HCT116 (cell line): Measurements from ENCODE around the gene MYO3B. TPM values are rescaled to one million over a fixed set of nuclear protein-coding genes. Genes with fewer than 3 reads are reported as not detected.

ENCODE experiments used
- ATAC-seq: fragments of 200-7000 bp; cut with Tn5 transposase; 2 replicates; pipeline ENCODE4 v1.9.1; 2020; ENCODE audit warnings: mild to moderate bottlenecking, moderate library complexity
- BruUV-seq: library from RNA; stranded (reverse); fragments of 400-500 nt; replicated peaks from 2 replicates; lab custom pipeline; 2021; lab: Mats Ljungman, UMichigan
- CTCF ChIA-PET: fragments of 300-600 bp; sonication (Branson Sonifier 250); formaldehyde crosslinking; loops from one replicate; lab custom pipeline; 2021; ENCODE audit warnings: antibody characterized with exemption; lab: Charles Lee
- POLR2A ChIA-PET: fragments of 300-600, 350-600 bp; sonication (Branson Sonifier 250); formaldehyde crosslinking; loops from one replicate; lab custom pipeline; 2021; ENCODE audit warnings: antibody characterized with exemption; lab: Charles Lee
- RAD21 ChIA-PET, 2 experiments: fragments of 300-600 bp; sonication (Branson Sonifier 250); formaldehyde crosslinking; loops; one replicate each; lab custom pipeline; 2023; ENCODE audit warnings: low total read pairs in 2 of 2; ENCODE audit not compliant: uncharacterized antibody in 2 of 2, unreplicated experiment in 2 of 2, low non-redundant PET in 1 of 2; lab: Charles Lee
- DNase-seq: peaks from one replicate; pipeline ENCODE4 v3.0.0-alpha.2; 2010; ENCODE audit warnings: low read depth, low spot score
- H2AFZ ChIP-seq: fragments of 200-600 bp; shearing (Covaris generic), sonication (generic); 2 replicates; pipeline ENCODE4 v1.6.1; 2017; ENCODE audit warnings: low read depth, mixed run types, mixed read lengths, antibody characterized with exemption, low read length; ENCODE audit not compliant: poor library complexity, severe bottlenecking
- H3K27ac ChIP-seq: 2 replicates; pipeline ENCODE4 v1.5.1; 2012; ENCODE audit warnings: low read depth, low read length
- H3K27me3 ChIP-seq: fragments of 200-600 bp; sonication (generic); 2 replicates; pipeline ENCODE4 v1.6.1; 2016; ENCODE audit warnings: mixed run types, low read length, mixed read lengths; ENCODE audit not compliant: insufficient read depth
- H3K36me3 ChIP-seq, 2 experiments: fragments of 200-500 bp in 1 of 2; fragments of 200-600 bp in 1 of 2; sonication (Bioruptor generic) in 1 of 2; sonication (generic) in 1 of 2; 2 replicates each; pipeline versions ENCODE4 v1.5.1 to v1.6.1; 2014 to 2016; ENCODE audit warnings: low read length in 2 of 2, inconsistent platforms in 1 of 2, mixed read lengths in 1 of 2, mixed run types in 1 of 2; ENCODE audit not compliant: insufficient read depth in 2 of 2, control insufficient read depth in 1 of 2
- H3K4me1 ChIP-seq, 2 experiments: fragments of 200-600 bp in 1 of 2; sonication (generic) in 1 of 2; 2 replicates each; pipeline versions ENCODE4 v1.5.1 to v1.6.1; 2012 to 2017; ENCODE audit warnings: low read length in 2 of 2, inconsistent platforms in 1 of 2, mild to moderate bottlenecking in 1 of 2, mixed read lengths in 1 of 2, mixed run types in 1 of 2, moderate library complexity in 1 of 2; ENCODE audit not compliant: insufficient read depth in 2 of 2, control insufficient read depth in 1 of 2
- H3K4me2 ChIP-seq: fragments of 200-600 bp; sonication (generic); 2 replicates; pipeline ENCODE4 v1.6.1; 2017; ENCODE audit warnings: mixed run types, low read length, mixed read lengths
- H3K4me3 ChIP-seq, 2 experiments: fragments of 200-600 bp in 1 of 2; sonication (generic) in 1 of 2; replicated peaks in 1 of 2; 2 replicates each; pipeline ENCODE4 v1.5.1; 2011 to 2016; ENCODE audit warnings: low read length in 2 of 2, control low read depth in 1 of 2, low read depth in 1 of 2, mild to moderate bottlenecking in 1 of 2, mixed read lengths in 1 of 2, mixed run types in 1 of 2
- H3K79me2 ChIP-seq: fragments of 200-600 bp; sonication (generic); 2 replicates; pipeline ENCODE4 v1.6.1; 2017; ENCODE audit warnings: mild to moderate bottlenecking, mixed run types, low read length, moderate library complexity, mixed read lengths; ENCODE audit not compliant: insufficient read depth
- H3K9ac ChIP-seq: fragments of 200-600 bp; sonication (generic); 2 replicates; pipeline ENCODE4 v1.6.1; 2016; ENCODE audit warnings: low read length, mixed read lengths
- H3K9me2 ChIP-seq: fragments of 200-600 bp; sonication (generic), shearing (Covaris generic); 2 replicates; pipeline ENCODE4 v1.6.1; 2017; ENCODE audit warnings: mixed run types, mild to moderate bottlenecking, moderate library complexity; ENCODE audit not compliant: insufficient read depth
- H3K9me3 ChIP-seq, 2 experiments: fragments of 200-500 bp in 1 of 2; fragments of 200-600 bp in 1 of 2; sonication (Bioruptor generic) in 1 of 2; sonication (generic) in 1 of 2; 2 replicates each; pipeline ENCODE4 v1.6.1; 2014 to 2017; ENCODE audit warnings: low read length in 2 of 2, mixed read lengths in 2 of 2, inconsistent platforms in 1 of 2, low read depth in 1 of 2, mild to moderate bottlenecking in 1 of 2, mixed run types in 1 of 2, moderate library complexity in 1 of 2; ENCODE audit not compliant: control insufficient read depth in 1 of 2, insufficient read depth in 1 of 2
- H4K20me1 ChIP-seq: fragments of 200-600 bp; sonication (generic), shearing (Covaris generic); 2 replicates; pipeline ENCODE4 v1.6.1; 2017; ENCODE audit warnings: mixed run types, mild to moderate bottlenecking, moderate library complexity; ENCODE audit not compliant: insufficient read depth
- ATF3 ChIP-seq: IDR thresholded peaks from 2 replicates; pipeline ENCODE4 v1.6.1; 2012
- CBX3 ChIP-seq: IDR thresholded peaks from 2 replicates; pipeline ENCODE4 v1.6.1; 2012; ENCODE audit warnings: low read depth
- CEBPB ChIP-seq: IDR thresholded peaks from 2 replicates; pipeline ENCODE4 v1.6.1; 2012; ENCODE audit warnings: low read depth
- CTCF ChIP-seq, 3 experiments: fragments of 200-600 bp in 1 of 3; sonication (generic) in 1 of 3; IDR thresholded peaks in 2 of 3; conservative IDR thresholded peaks in 1 of 3; 2 replicates each; pipeline ENCODE4 v1.5.1; 2012 to 2017; ENCODE audit warnings: low read depth in 2 of 3, low read length in 2 of 3, antibody characterized with exemption in 1 of 3, borderline replicate concordance in 1 of 3, control low read depth in 1 of 3, mild to moderate bottlenecking in 1 of 3, mixed read lengths in 1 of 3, mixed run types in 1 of 3, moderate library complexity in 1 of 3; ENCODE audit not compliant: insufficient read depth in 1 of 3
- EGR1 ChIP-seq: IDR thresholded peaks from 2 replicates; pipeline ENCODE4 v1.6.1; 2012; ENCODE audit warnings: low read depth
- ELF1 ChIP-seq: IDR thresholded peaks from 2 replicates; pipeline ENCODE4 v1.6.1; 2012; ENCODE audit warnings: low read depth, borderline replicate concordance
- EZH2phosphoT487 ChIP-seq: fragments of 200-600 bp; IDR thresholded peaks from 2 replicates; pipeline ENCODE4 v1.6.1; 2018; ENCODE audit warnings: antibody characterized with exemption, borderline replicate concordance
- FOSL1 ChIP-seq: IDR thresholded peaks from 2 replicates; pipeline ENCODE4 v1.6.1; 2012; ENCODE audit warnings: low read depth
- POLR2A ChIP-seq: IDR thresholded peaks from 2 replicates; pipeline ENCODE4 v1.7.0; 2011; ENCODE audit warnings: borderline replicate concordance; ENCODE audit not compliant: insufficient read depth, insufficient read length; ENCODE audit errors: extremely low read depth
- SP1 ChIP-seq: IDR thresholded peaks from 2 replicates; pipeline ENCODE4 v1.6.1; 2012; ENCODE audit warnings: low read depth
- SRF ChIP-seq: IDR thresholded peaks from 2 replicates; pipeline ENCODE4 v1.6.1; 2012; ENCODE audit warnings: low read depth
- TCF7L2 ChIP-seq: IDR thresholded peaks from 2 replicates; pipeline ENCODE4 v1.7.0; 2011; ENCODE audit warnings: borderline replicate concordance, inconsistent platforms; ENCODE audit not compliant: insufficient read depth, insufficient read length; ENCODE audit errors: extremely low read depth
- YY1 ChIP-seq: IDR thresholded peaks from 2 replicates; pipeline ENCODE4 v1.6.1; 2011; ENCODE audit warnings: low read length, low read depth, moderate library complexity, mild to moderate bottlenecking; ENCODE audit not compliant: insufficient replicate concordance; ENCODE audit errors: extremely low read depth
- ZBTB33 ChIP-seq: IDR thresholded peaks from 2 replicates; pipeline ENCODE4 v1.6.1; 2011; ENCODE audit warnings: mild to moderate bottlenecking, low read length, moderate library complexity; ENCODE audit not compliant: insufficient replicate concordance; ENCODE audit errors: extremely low read depth
- intact Hi-C: fragments of 100-400 bp; cut with micrococcal nuclease; formaldehyde crosslinking; loops from 2 replicates; pipeline ENCODE4 v1.10.0; 2022
- total RNA-seq: library from RNA; stranded (reverse); gene quantifications from one replicate; pipeline ENCODE4 v1.2.1, GENCODE V29; 2021; ENCODE audit not compliant: unreplicated experiment
- TF ChIP-seq, protein P1 (sequence below): IDR thresholded peaks from 2 replicates; pipeline ENCODE4 v1.6.1; 2012; ENCODE audit warnings: low read depth

MYO3B gene
- total RNA-seq, 1 experiment from 2014 or later: not detected

DNA sequence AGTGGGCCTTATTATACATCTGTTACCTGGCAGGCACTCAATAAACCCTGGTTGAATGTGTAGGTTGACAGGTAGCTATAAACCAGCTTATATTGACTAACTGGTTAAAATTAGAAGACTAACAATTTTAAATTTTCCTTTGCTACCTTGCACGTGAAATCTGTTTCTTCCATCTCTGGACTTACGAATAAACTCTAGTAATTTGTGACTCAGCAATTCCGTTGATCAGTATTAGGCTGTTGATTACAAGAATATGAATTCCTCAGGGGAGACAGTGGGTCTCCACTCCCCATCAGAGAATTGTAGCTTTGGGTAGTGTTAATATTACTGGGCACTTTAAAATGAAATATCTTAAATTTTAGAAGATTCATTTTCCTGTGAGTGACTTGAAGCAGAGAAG is 399.4 kb downstream of the MYO3B start:
- Histone ChIP-seq H3K27ac (no peak overlapping the region), H3K79me2 (no peaks in the 10 kb centered on the region), H3K4me3 (no peak overlapping the region), H3K4me2 (no peak overlapping the region), H3K27me3 (no peaks in the 10 kb centered on the region), H2AFZ (no peak overlapping the region), H4K20me1 (no peaks in the 10 kb centered on the region; the same call in 1 of the 2 replicates)
- RAD21 ChIA-PET: no interaction called here
- BruUV-seq: no TSS peak
- no peak for TF ChIP-seq CEBPB
- TF ChIP-seq TCF7L2: no peak
- TF ChIP-seq, protein P1, sequence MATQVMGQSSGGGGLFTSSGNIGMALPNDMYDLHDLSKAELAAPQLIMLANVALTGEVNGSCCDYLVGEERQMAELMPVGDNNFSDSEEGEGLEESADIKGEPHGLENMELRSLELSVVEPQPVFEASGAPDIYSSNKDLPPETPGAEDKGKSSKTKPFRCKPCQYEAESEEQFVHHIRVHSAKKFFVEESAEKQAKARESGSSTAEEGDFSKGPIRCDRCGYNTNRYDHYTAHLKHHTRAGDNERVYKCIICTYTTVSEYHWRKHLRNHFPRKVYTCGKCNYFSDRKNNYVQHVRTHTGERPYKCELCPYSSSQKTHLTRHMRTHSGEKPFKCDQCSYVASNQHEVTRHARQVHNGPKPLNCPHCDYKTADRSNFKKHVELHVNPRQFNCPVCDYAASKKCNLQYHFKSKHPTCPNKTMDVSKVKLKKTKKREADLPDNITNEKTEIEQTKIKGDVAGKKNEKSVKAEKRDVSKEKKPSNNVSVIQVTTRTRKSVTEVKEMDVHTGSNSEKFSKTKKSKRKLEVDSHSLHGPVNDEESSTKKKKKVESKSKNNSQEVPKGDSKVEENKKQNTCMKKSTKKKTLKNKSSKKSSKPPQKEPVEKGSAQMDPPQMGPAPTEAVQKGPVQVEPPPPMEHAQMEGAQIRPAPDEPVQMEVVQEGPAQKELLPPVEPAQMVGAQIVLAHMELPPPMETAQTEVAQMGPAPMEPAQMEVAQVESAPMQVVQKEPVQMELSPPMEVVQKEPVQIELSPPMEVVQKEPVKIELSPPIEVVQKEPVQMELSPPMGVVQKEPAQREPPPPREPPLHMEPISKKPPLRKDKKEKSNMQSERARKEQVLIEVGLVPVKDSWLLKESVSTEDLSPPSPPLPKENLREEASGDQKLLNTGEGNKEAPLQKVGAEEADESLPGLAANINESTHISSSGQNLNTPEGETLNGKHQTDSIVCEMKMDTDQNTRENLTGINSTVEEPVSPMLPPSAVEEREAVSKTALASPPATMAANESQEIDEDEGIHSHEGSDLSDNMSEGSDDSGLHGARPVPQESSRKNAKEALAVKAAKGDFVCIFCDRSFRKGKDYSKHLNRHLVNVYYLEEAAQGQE: no peak
- no peak for TF ChIP-seq EZH2phosphoT487
- TF ChIP-seq ZBTB33: no peak
- no peak for TF ChIP-seq YY1
- TF ChIP-seq SP1: no peak
- no peak for TF ChIP-seq CTCF (IDR thresholded peaks at IDR 0.05 in 2 of 3, conservative IDR thresholded peaks at IDR 0.05 in 1 of 3; ENCODE audit: borderline replicate concordance in 1 of 3, insufficient read depth in 1 of 3, low read depth in 2 of 3, low read length in 2 of 3)
- no peak for TF ChIP-seq ELF1
- TF ChIP-seq POLR2A: no peak
- TF ChIP-seq EGR1: no peak
- TF ChIP-seq SRF: no peak
- TF ChIP-seq ATF3: no peak
- TF ChIP-seq CBX3: no peak
- TF ChIP-seq FOSL1: no peak
- TF ChIP-seq, all 23 proteins: peak for 0
- DNase-seq: no peak
- no peaks in the 10 kb centered on the region for H3K9me2 ChIP-seq
- ChIA-PET POLR2A (no interaction called here), CTCF (no interaction called here)
- no peak overlapping the region for H3K9ac ChIP-seq
- H3K4me1 ChIP-seq: no peaks in the 10 kb centered on the region
- no peaks in the 10 kb centered on the region for H3K36me3 ChIP-seq
- no peak for ATAC-seq
- H3K9me3 ChIP-seq: no peaks in the 10 kb centered on the region
- intact Hi-C loops: no loop called here
